C4-2B (cell line): ENCODE measurements around the gene MAPK8IP1.

ENCODE experiments used
- ZFX ChIP-seq: fragments of 450-650 bp; IDR thresholded peaks from 2 replicates; pipeline ENCODE4 v1.6.1; 2017
- TF ChIP-seq, protein P1 (sequence below): fragments of 450-650 bp; conservative IDR thresholded peaks from 2 replicates; pipeline ENCODE4 v1.5.1; 2017; ENCODE audit warnings: mild to moderate bottlenecking

DNA sequence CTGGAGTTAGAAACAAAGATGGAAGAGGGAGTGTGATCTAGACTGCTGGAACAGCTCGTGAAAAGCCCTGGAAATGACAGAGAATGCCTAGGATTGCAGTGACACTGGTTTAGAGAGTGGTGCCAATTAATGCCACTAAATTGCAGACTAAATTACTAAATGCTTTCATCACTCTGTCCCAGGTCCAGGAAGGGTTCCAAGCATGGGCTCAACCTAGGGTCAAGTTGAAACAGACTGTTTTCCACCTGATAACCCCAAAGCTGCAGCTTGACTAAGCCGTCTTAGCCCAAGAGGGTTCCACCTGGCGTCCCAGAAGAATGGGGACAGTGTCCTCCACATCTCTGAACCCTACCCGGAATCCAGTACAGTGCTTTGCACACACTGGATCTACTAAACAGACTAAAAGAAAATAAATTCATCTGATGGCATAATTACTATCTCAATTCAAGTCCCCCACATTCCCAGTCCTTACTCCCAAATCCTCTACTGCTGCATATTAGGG lies 39.2 kb upstream of the MAPK8IP1 start:
- TF ChIP-seq, protein P1, sequence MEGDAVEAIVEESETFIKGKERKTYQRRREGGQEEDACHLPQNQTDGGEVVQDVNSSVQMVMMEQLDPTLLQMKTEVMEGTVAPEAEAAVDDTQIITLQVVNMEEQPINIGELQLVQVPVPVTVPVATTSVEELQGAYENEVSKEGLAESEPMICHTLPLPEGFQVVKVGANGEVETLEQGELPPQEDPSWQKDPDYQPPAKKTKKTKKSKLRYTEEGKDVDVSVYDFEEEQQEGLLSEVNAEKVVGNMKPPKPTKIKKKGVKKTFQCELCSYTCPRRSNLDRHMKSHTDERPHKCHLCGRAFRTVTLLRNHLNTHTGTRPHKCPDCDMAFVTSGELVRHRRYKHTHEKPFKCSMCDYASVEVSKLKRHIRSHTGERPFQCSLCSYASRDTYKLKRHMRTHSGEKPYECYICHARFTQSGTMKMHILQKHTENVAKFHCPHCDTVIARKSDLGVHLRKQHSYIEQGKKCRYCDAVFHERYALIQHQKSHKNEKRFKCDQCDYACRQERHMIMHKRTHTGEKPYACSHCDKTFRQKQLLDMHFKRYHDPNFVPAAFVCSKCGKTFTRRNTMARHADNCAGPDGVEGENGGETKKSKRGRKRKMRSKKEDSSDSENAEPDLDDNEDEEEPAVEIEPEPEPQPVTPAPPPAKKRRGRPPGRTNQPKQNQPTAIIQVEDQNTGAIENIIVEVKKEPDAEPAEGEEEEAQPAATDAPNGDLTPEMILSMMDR: no peak
- TF ChIP-seq ZFX: no peak
